OCI-LY7 (cell line): ENCODE data around the gene FMNL1. TPM values are rescaled to one million over a fixed set of nuclear protein-coding genes. Genes with fewer than 3 reads are reported as not detected.

ENCODE experiments used
- BruUV-seq: library from RNA; stranded (reverse); fragments of 400-500 nt; replicated peaks from 2 replicates; lab custom pipeline; 2021; lab: Mats Ljungman, UMichigan
- CTCF ChIA-PET: fragments of 300-600 bp; sonication (Branson Sonifier 250); formaldehyde crosslinking; loops from one replicate; lab custom pipeline; 2022; ENCODE audit warnings: antibody characterized with exemption; ENCODE audit not compliant: unreplicated experiment; lab: Charles Lee
- POLR2A ChIA-PET: fragments of 300-600 bp; sonication (Branson Sonifier 250); formaldehyde crosslinking; loops from one replicate; lab custom pipeline; 2022; ENCODE audit warnings: antibody characterized with exemption; lab: Charles Lee
- DNase-seq: peaks from one replicate; pipeline ENCODE4 v3.0.0-alpha.2; 2015; ENCODE audit warnings: low spot score
- H2AFZ ChIP-seq: fragments of 200-600 bp; sonication (generic), shearing (Covaris generic); 2 replicates; pipeline ENCODE4 v1.6.1; 2014; ENCODE audit warnings: mild to moderate bottlenecking, antibody characterized with exemption, low read length, moderate library complexity
- H3K27ac ChIP-seq: fragments of 200-600 bp; sonication (generic); 2 replicates; pipeline ENCODE4 v1.5.1; 2014; ENCODE audit warnings: mixed run types, low read depth, mild to moderate bottlenecking, moderate library complexity, low read length, inconsistent platforms; ENCODE audit not compliant: poor library complexity, severe bottlenecking
- H3K36me3 ChIP-seq: fragments of 200-600 bp; sonication (generic); 2 replicates; pipeline ENCODE4 v1.6.1; 2014; ENCODE audit warnings: mild to moderate bottlenecking, antibody characterized with exemption, low read length, moderate library complexity, mixed read lengths; ENCODE audit not compliant: insufficient read depth
- H3K4me1 ChIP-seq: fragments of 200-600 bp; sonication (generic); 2 replicates; pipeline ENCODE4 v1.5.1; 2014; ENCODE audit warnings: mild to moderate bottlenecking, low read length; ENCODE audit not compliant: insufficient read depth, poor library complexity, severe bottlenecking
- H3K4me2 ChIP-seq: fragments of 200-600 bp; sonication (generic); 2 replicates; pipeline ENCODE4 v1.6.1; 2014; ENCODE audit warnings: mild to moderate bottlenecking, low read length
- H3K4me3 ChIP-seq: fragments of 200-600 bp; sonication (generic); 2 replicates; pipeline ENCODE4 v1.5.1; 2014; ENCODE audit warnings: mild to moderate bottlenecking, low read depth, low read length; ENCODE audit not compliant: poor library complexity, severe bottlenecking
- H3K79me2 ChIP-seq: fragments of 200-600 bp; sonication (generic); 2 replicates; pipeline ENCODE4 v1.6.1; 2016; ENCODE audit warnings: low read depth, mild to moderate bottlenecking, low read length, moderate library complexity, mixed read lengths; ENCODE audit not compliant: insufficient read depth
- H3K9me2 ChIP-seq: fragments of 200-600 bp; sonication (generic); 2 replicates; pipeline ENCODE4 v1.6.1; 2016; ENCODE audit warnings: mild to moderate bottlenecking, low read length, mixed read lengths; ENCODE audit not compliant: insufficient read depth
- H3K9me3 ChIP-seq: fragments of 200-600 bp; sonication (generic); 2 replicates; pipeline ENCODE4 v1.6.1; 2014; ENCODE audit warnings: mild to moderate bottlenecking, mixed run types, low read length, mixed read lengths
- H4K20me1 ChIP-seq: fragments of 200-600 bp; sonication (generic); 2 replicates; pipeline ENCODE4 v1.6.1; 2014; ENCODE audit warnings: mild to moderate bottlenecking, antibody characterized with exemption, low read length, moderate library complexity, mixed read lengths; ENCODE audit not compliant: insufficient read depth
- CTCF ChIP-seq: fragments of 200-600 bp; sonication (generic); conservative IDR thresholded peaks from 2 replicates; pipeline ENCODE4 v1.5.1; 2014; ENCODE audit warnings: mild to moderate bottlenecking, antibody characterized with exemption, low read length, moderate library complexity, mixed read lengths
- EZH2phosphoT487 ChIP-seq: fragments of 200-600 bp; sonication (generic); IDR thresholded peaks from 2 replicates; pipeline ENCODE4 v1.6.1; 2018; ENCODE audit warnings: low read depth, borderline replicate concordance, mild to moderate bottlenecking, mixed run types, antibody characterized with exemption, low read length, moderate library complexity, mixed read lengths
- intact Hi-C: fragments of 100-400 bp; cut with micrococcal nuclease; formaldehyde crosslinking; loops from one replicate; pipeline ENCODE4 v1.10.0; 2022; ENCODE audit not compliant: unreplicated experiment
- total RNA-seq, 2 experiments: library from RNA; depleted of rRNA in 1 of 2; stranded (reverse); fragments of >200 nt in 1 of 2; shearing (Covaris generic) in 1 of 2; gene quantifications; 2 replicates each; pipeline ENCODE4 v1.2.3, GENCODE V29; 2014 to 2022

FMNL1 gene
- total RNA-seq, 2 experiments from 2014 or later: 55.1 to 133 TPM

GRCh38 chr17:45231481-45232116, 9.9 kb downstream of the FMNL1 start:
- H3K79me2 ChIP-seq: peaks cover 35% of the 10 kb centered on the region; the same call in 1 of the 2 replicates
- no peak for TF ChIP-seq EZH2phosphoT487
- TF ChIP-seq CTCF: peak; percentile 69
- no peaks in the 10 kb centered on the region for H3K9me3 ChIP-seq
- no peaks in the 10 kb centered on the region; the same call in 1 of the 2 replicates for H4K20me1 ChIP-seq
- no peaks in the 10 kb centered on the region for H3K9me2 ChIP-seq
- no peak overlapping the region for H3K4me3 ChIP-seq
- BruUV-seq: no TSS peak
- peaks cover 60% of the 10 kb centered on the region for H3K4me1 ChIP-seq
- intact Hi-C loops: no loop called here
- DNase-seq: peak; percentile 51
- POLR2A ChIA-PET: interaction anchor here (1.6 kb wide), 1 partner anchor 9 kb away, joined by 3 read pairs; no protein-coding TSS in a partner anchor
- no peak overlapping the region for H2AFZ ChIP-seq
- CTCF ChIA-PET: interaction anchor here (0.7 to 1.3 kb wide), 3 partner anchors 11 to 97 kb away, joined by 3 to 5 read pairs (median 3); no protein-coding TSS in a partner anchor
- peak overlapping the region; percentile 19 for H3K27ac ChIP-seq
- peaks cover 18% of the 10 kb centered on the region for H3K36me3 ChIP-seq
- H3K4me2 ChIP-seq: peak overlapping the region; percentile 20; the same call in 1 of the 2 replicates

- Histone ChIP-seq H3K27ac (no peak overlapping the region), H3K79me2 (peaks cover 23% of the 10 kb centered on the region; the same call in 1 of the 2 replicates), H3K4me1 (peaks cover 48% of the 10 kb centered on the region), H3K9me2 (no peaks in the 10 kb centered on the region), H3K36me3 (peaks cover 27% of the 10 kb centered on the region), H4K20me1 (no peaks in the 10 kb centered on the region; the same call in 1 of the 2 replicates), H2AFZ (no peak overlapping the region), H3K4me2 (no peak overlapping the region), H3K4me3 (no peak overlapping the region), H3K9me3 (no peaks in the 10 kb centered on the region)
- intact Hi-C loops: no loop called here
- no TSS peak for BruUV-seq
- TF ChIP-seq EZH2phosphoT487: no peak
- no peak for TF ChIP-seq CTCF
- ChIA-PET CTCF (interaction anchor here (0.5 kb wide), 1 partner anchor 12 kb away, joined by 3 read pairs; no protein-coding TSS in a partner anchor), POLR2A (interaction anchor here (0.6 to 1.6 kb wide), 3 partner anchors 10 to 183 kb away, joined by 3 to 4 read pairs (median 3); no protein-coding TSS in a partner anchor)
- no peak for DNase-seq
Measured at GRCh38 chr17:45232514-45233422, 11.1 kb downstream of the FMNL1 start.
